Stimulated activated CD8-positive, alpha-beta memory T cell treated with anti-CD3 and anti-CD28 coated beads, Interleukin-2, amount 100 ng/mL, for 1 hour (primary cell): Measurements from ENCODE around the gene RNF144A.
"Not testable (repeated sequence)": the region's sequence is repeated elsewhere in the genome, so short reads cannot be mapped to it uniquely, and the experiment has no call there.

ENCODE experiments used
- DNase-seq, 2 donors: peaks; one replicate each; pipeline ENCODE4 v3.0.0-alpha.2; 2020; ENCODE audit warnings: low read depth in 2 of 2

Gene RNF144A

GRCh38 chr2:6917071-6917760 is at the start of gene RNF144A:
Gene RNF144A (plus strand): TSS chr2:6917412. CDS start chr2:6996927, 79,515 bp downstream.
- DNase-seq = peak; percentile 45 to 53

GRCh38 chr2:6872394-6872793 is 44.8 kb upstream of the RNF144A start:
- no peak for DNase-seq

- no peak for DNase-seq
Observed at GRCh38 chr2:6874032-6874431, 43.2 kb upstream of the RNF144A start.

- no peak for DNase-seq
Observed at GRCh38 chr2:6876309-6876708, 40.9 kb upstream of the RNF144A start.

- DNase-seq = peak in 1 of 2 donors; percentile 19
Observed at GRCh38 chr2:6877402-6878304, 39.6 kb upstream of the RNF144A start, which contains the start of gene RSAD2. Gene RSAD2 (plus strand): TSS chr2:6877777. CDS start chr2:6877801, 24 bp downstream.

GRCh38 chr2:6878549-6878948 is 38.7 kb upstream of the RNF144A start:
- no peak for DNase-seq

- no peak for DNase-seq
Observed at GRCh38 chr2:6879011-6879410, 38.2 kb upstream of the RNF144A start.

GRCh38 chr2:6880200-6880733 is 36.9 kb upstream of the RNF144A start:
- no peak for DNase-seq

- DNase-seq = no peak
Observed at GRCh38 chr2:6881046-6881445, 36.2 kb upstream of the RNF144A start.

- no peak for DNase-seq
Observed at GRCh38 chr2:6881516-6881915, 35.7 kb upstream of the RNF144A start.

GRCh38 chr2:6883448-6884122 is 33.6 kb upstream of the RNF144A start:
- no peak for DNase-seq

GRCh38 chr2:6885551-6885950 is 31.7 kb upstream of the RNF144A start:
- DNase-seq = no peak

GRCh38 chr2:6885968-6886367 is 31.2 kb upstream of the RNF144A start:
- no peak for DNase-seq

GRCh38 chr2:6887751-6888192 is 29.4 kb upstream of the RNF144A start:
- no peak for DNase-seq

GRCh38 chr2:6888724-6889123 is 28.5 kb upstream of the RNF144A start:
- DNase-seq = no peak

- DNase-seq = no peak
Observed at GRCh38 chr2:6893876-6894482, 23.2 kb upstream of the RNF144A start.

GRCh38 chr2:6896930-6897759 is 20.1 kb upstream of the RNF144A start:
- no peak for DNase-seq

- DNase-seq = not testable (repeated sequence)
Observed at GRCh38 chr2:6902581-6902980, 14.6 kb upstream of the RNF144A start.

- DNase-seq = no peak
Observed at GRCh38 chr2:6905668-6906067, 11.5 kb upstream of the RNF144A start.

GRCh38 chr2:6906165-6906741 is 11.0 kb upstream of the RNF144A start:
- DNase-seq = no peak
